HAP-1 (cell line): Measurements from ENCODE around the gene LRCH1.
A peak's percentile ranks its signal among the peaks of the same experiment; 100 is the strongest.

ENCODE experiments used
- DNase-seq, 2 experiments: peaks; one replicate each; pipeline ENCODE4 v3.0.0-alpha.2; 2016 to 2020; ENCODE audit warnings: low spot score in 2 of 2
- H3K27me3 ChIP-seq: fragments of 250-450 bp; sonication (Bioruptor Pico); 2 replicates; pipeline ENCODE4 v1.5.1; 2020; ENCODE audit warnings: low read depth, mild to moderate bottlenecking, moderate library complexity
- H3K36me3 ChIP-seq: fragments of 250-450 bp; sonication (Bioruptor Pico); replicated peaks from 2 replicates; pipeline ENCODE4 v1.5.1; 2020; ENCODE audit warnings: mild to moderate bottlenecking
- H3K4me1 ChIP-seq: fragments of 250-450 bp; sonication (Bioruptor Pico); 2 replicates; pipeline ENCODE4 v1.5.1; 2020; ENCODE audit warnings: mild to moderate bottlenecking
- H3K4me3 ChIP-seq: fragments of 250-450 bp; sonication (Bioruptor Pico); 2 replicates; pipeline ENCODE4 v1.5.1; 2020; ENCODE audit warnings: mild to moderate bottlenecking, moderate library complexity
- H3K9me3 ChIP-seq: fragments of 250-450 bp; sonication (Bioruptor Pico); 2 replicates; pipeline ENCODE4 v1.5.1; 2020; ENCODE audit warnings: mild to moderate bottlenecking, moderate library complexity
- in situ Hi-C: fragments of 300-500 bp; cut with MboI; formaldehyde crosslinking; loops from 3 replicates; pipeline ENCODE4 v1.14.3; 2020; ENCODE audit warnings: low sequenced_read_pairs, inconsistent platforms, mixed read lengths

Gene LRCH1

GRCh38 chr13:46716821-46717220 lies 163.9 kb downstream of the LRCH1 start:
- in situ Hi-C loops: loop anchor here (10.0 kb wide), 1 partner anchor 222 kb away; no protein-coding TSS in a partner anchor
- Histone ChIP-seq H3K4me1 (no peaks in the 10 kb centered on the region), H3K27me3 (no peaks in the 10 kb centered on the region), H3K4me3 (no peak overlapping the region), H3K36me3 (no peaks in the 10 kb centered on the region), H3K9me3 (no peaks in the 10 kb centered on the region)
- no peak for DNase-seq

- Histone ChIP-seq H3K27me3 (no peaks in the 10 kb centered on the region), H3K4me3 (no peak overlapping the region), H3K4me1 (no peaks in the 10 kb centered on the region), H3K9me3 (no peaks in the 10 kb centered on the region), H3K36me3 (no peaks in the 10 kb centered on the region)
- in situ Hi-C loops: loop anchor here (10.0 kb wide), 1 partner anchor 222 kb away; no protein-coding TSS in a partner anchor
- no peak for DNase-seq
These were observed 164.3 kb downstream of the LRCH1 start for GRCh38 chr13:46717275-46717674.

GRCh38 chr13:46717856-46718255 lies 164.9 kb downstream of the LRCH1 start:
- Histone ChIP-seq H3K4me3 (no peak overlapping the region), H3K4me1 (peaks cover 4% of the 10 kb centered on the region), H3K9me3 (no peaks in the 10 kb centered on the region), H3K36me3 (no peaks in the 10 kb centered on the region), H3K27me3 (no peaks in the 10 kb centered on the region)
- DNase-seq: no peak
- in situ Hi-C loops: loop anchor here (10.0 kb wide), 1 partner anchor 223 kb away; no protein-coding TSS in a partner anchor

- H3K4me3 ChIP-seq: no peak overlapping the region
- peaks cover 8% of the 10 kb centered on the region for H3K36me3 ChIP-seq
- H3K9me3 ChIP-seq: no peaks in the 10 kb centered on the region
- in situ Hi-C loops: no loop called here
- H3K4me1 ChIP-seq: peaks cover 11% of the 10 kb centered on the region
- H3K27me3 ChIP-seq: no peaks in the 10 kb centered on the region
- no peak for DNase-seq
These were observed 167.2 kb downstream of the LRCH1 start for GRCh38 chr13:46720189-46720588.

- Histone ChIP-seq H3K9me3 (no peaks in the 10 kb centered on the region), H3K4me1 (peaks cover 11% of the 10 kb centered on the region), H3K36me3 (peaks cover 8% of the 10 kb centered on the region), H3K4me3 (no peak overlapping the region), H3K27me3 (no peaks in the 10 kb centered on the region)
- DNase-seq: peak; percentile 37 to 53
- in situ Hi-C loops: no loop called here
These were observed 168.1 kb downstream of the LRCH1 start for GRCh38 chr13:46721054-46721453.

GRCh38 chr13:46726347-46726746 lies 173.4 kb downstream of the LRCH1 start:
- no peak for DNase-seq
- in situ Hi-C loops: no loop called here
- H3K36me3 ChIP-seq: peaks cover 12% of the 10 kb centered on the region
- H3K27me3 ChIP-seq: no peaks in the 10 kb centered on the region
- no peak overlapping the region for H3K4me3 ChIP-seq
- H3K4me1 ChIP-seq: peaks cover 11% of the 10 kb centered on the region
- H3K9me3 ChIP-seq: no peaks in the 10 kb centered on the region

GRCh38 chr13:46728777-46729176 lies 175.8 kb downstream of the LRCH1 start:
- DNase-seq: no peak

GRCh38 chr13:46731535-46731934 lies 178.6 kb downstream of the LRCH1 start:
- Histone ChIP-seq H3K36me3 (peaks cover 13% of the 10 kb centered on the region; the same call in 1 of the 2 replicates), H3K27me3 (no peaks in the 10 kb centered on the region), H3K4me1 (no peaks in the 10 kb centered on the region), H3K9me3 (no peaks in the 10 kb centered on the region), H3K4me3 (no peak overlapping the region)
- no peak for DNase-seq
- in situ Hi-C loops: no loop called here

More at GRCh38 chr13:46728777-46729176, 175.8 kb downstream of the LRCH1 start:
- H3K27me3 ChIP-seq: no peaks in the 10 kb centered on the region
- H3K9me3 ChIP-seq: no peaks in the 10 kb centered on the region
- in situ Hi-C loops: no loop called here
- H3K4me1 ChIP-seq: no peaks in the 10 kb centered on the region
- peaks cover 21% of the 10 kb centered on the region for H3K36me3 ChIP-seq
- no peak overlapping the region for H3K4me3 ChIP-seq

GRCh38 chr13:46735425-46735824 lies 182.5 kb downstream of the LRCH1 start:
- Histone ChIP-seq H3K27me3 (no peaks in the 10 kb centered on the region), H3K36me3 (peaks cover 9% of the 10 kb centered on the region; the same call in 1 of the 2 replicates), H3K4me1 (peaks cover 8% of the 10 kb centered on the region; the same call in 1 of the 2 replicates), H3K4me3 (no peak overlapping the region), H3K9me3 (no peaks in the 10 kb centered on the region)
- no peak for DNase-seq
- in situ Hi-C loops: no loop called here

GRCh38 chr13:46736541-46737310 lies 183.8 kb downstream of the LRCH1 start:
- Histone ChIP-seq H3K27me3 (no peaks in the 10 kb centered on the region), H3K36me3 (peaks cover 9% of the 10 kb centered on the region; the same call in 1 of the 2 replicates), H3K9me3 (no peaks in the 10 kb centered on the region), H3K4me3 (no peak overlapping the region), H3K4me1 (peaks cover 8% of the 10 kb centered on the region; the same call in 1 of the 2 replicates)
- DNase-seq: no peak
- in situ Hi-C loops: no loop called here

GRCh38 chr13:46738055-46738454 lies 185.1 kb downstream of the LRCH1 start:
- no peaks in the 10 kb centered on the region for H3K27me3 ChIP-seq
- in situ Hi-C loops: no loop called here
- peak; percentile 33 to 74 for DNase-seq
- H3K36me3 ChIP-seq: peaks cover 2% of the 10 kb centered on the region; the same call in 1 of the 2 replicates
- no peak overlapping the region for H3K4me3 ChIP-seq
- peaks cover 8% of the 10 kb centered on the region; the same call in 1 of the 2 replicates for H3K4me1 ChIP-seq
- no peaks in the 10 kb centered on the region for H3K9me3 ChIP-seq

GRCh38 chr13:46738766-46739165 lies 185.8 kb downstream of the LRCH1 start:
- no peak for DNase-seq

GRCh38 chr13:46739447-46740098 lies 186.6 kb downstream of the LRCH1 start:
- Histone ChIP-seq H3K27me3 (no peaks in the 10 kb centered on the region), H3K36me3 (no peaks in the 10 kb centered on the region; the same call in 1 of the 2 replicates), H3K9me3 (no peaks in the 10 kb centered on the region), H3K4me1 (peaks cover 8% of the 10 kb centered on the region; the same call in 1 of the 2 replicates), H3K4me3 (no peak overlapping the region)
- no peak for DNase-seq
- in situ Hi-C loops: no loop called here

More at GRCh38 chr13:46738766-46739165, 185.8 kb downstream of the LRCH1 start:
- H3K9me3 ChIP-seq: no peaks in the 10 kb centered on the region
- H3K27me3 ChIP-seq: no peaks in the 10 kb centered on the region
- no peak overlapping the region for H3K4me3 ChIP-seq
- in situ Hi-C loops: no loop called here
- H3K4me1 ChIP-seq: peaks cover 8% of the 10 kb centered on the region; the same call in 1 of the 2 replicates
- no peaks in the 10 kb centered on the region for H3K36me3 ChIP-seq

- Histone ChIP-seq H3K27me3 (no peaks in the 10 kb centered on the region), H3K4me3 (no peak overlapping the region), H3K36me3 (no peaks in the 10 kb centered on the region; the same call in 1 of the 2 replicates), H3K9me3 (no peaks in the 10 kb centered on the region), H3K4me1 (peaks cover 1% of the 10 kb centered on the region; the same call in 1 of the 2 replicates)
- in situ Hi-C loops: no loop called here
- DNase-seq: no peak
These were observed 190.2 kb downstream of the LRCH1 start for GRCh38 chr13:46743191-46743590.
